Suprapubic skin (tissue), 4 donors: ENCODE data around the gene BRINP2.

Source experiments
- EP300 ChIP-seq: sonication (generic); formaldehyde crosslinking; IDR thresholded peaks from one replicate; pipeline ENCODE4 v1.6.1; 2017; ENCODE audit warnings: antibody characterized with exemption
- POLR2A ChIP-seq, 2 donors: fragments of 450-650 bp; IDR thresholded peaks; one replicate each; pipeline ENCODE4 v1.6.1; 2017; ENCODE audit warnings: antibody characterized with exemption in 2 of 2, mild to moderate bottlenecking in 2 of 2, moderate library complexity in 2 of 2
- POLR2AphosphoS5 ChIP-seq, 3 donors: sonication (generic); formaldehyde crosslinking; IDR thresholded peaks; one replicate each; pipeline ENCODE4 v1.6.1; 2017; ENCODE audit warnings: antibody characterized with exemption in 3 of 3
- TF ChIP-seq, protein P1 (sequence below), 2 donors: fragments of 200-600 bp in 1 of 2; fragments of 450-650 bp in 1 of 2; sonication (generic) in 1 of 2; IDR thresholded peaks; one replicate each; pipeline ENCODE4 v1.5.1; 2016 to 2019; ENCODE audit warnings: antibody characterized with exemption in 2 of 2, mild to moderate bottlenecking in 1 of 2, moderate library complexity in 1 of 2

DNA sequence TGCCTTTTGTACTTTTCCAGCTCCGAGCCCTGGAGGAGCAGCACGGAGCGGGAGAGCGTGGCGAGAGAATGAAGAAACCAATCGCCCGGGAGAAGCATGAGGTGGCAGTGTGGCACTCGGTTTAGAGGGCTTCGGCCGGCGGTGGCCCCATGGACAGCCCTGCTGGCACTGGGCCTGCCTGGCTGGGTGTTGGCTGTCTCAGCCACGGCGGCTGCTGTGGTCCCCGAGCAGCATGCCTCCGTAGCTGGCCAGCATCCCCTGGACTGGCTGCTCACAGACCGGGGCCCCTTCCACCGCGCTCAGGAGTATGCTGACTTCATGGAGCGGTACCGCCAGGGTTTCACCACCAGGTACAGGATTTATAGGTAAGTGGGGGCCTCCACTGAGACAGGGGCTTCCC is 59.0 kb downstream of the BRINP2 start:
- TF ChIP-seq POLR2A (IDR thresholded peaks at IDR 0.05) (no peak), POLR2AphosphoS5 (IDR thresholded peaks at IDR 0.05) (no peak), EP300 (no peak)
- TF ChIP-seq, protein P1, sequence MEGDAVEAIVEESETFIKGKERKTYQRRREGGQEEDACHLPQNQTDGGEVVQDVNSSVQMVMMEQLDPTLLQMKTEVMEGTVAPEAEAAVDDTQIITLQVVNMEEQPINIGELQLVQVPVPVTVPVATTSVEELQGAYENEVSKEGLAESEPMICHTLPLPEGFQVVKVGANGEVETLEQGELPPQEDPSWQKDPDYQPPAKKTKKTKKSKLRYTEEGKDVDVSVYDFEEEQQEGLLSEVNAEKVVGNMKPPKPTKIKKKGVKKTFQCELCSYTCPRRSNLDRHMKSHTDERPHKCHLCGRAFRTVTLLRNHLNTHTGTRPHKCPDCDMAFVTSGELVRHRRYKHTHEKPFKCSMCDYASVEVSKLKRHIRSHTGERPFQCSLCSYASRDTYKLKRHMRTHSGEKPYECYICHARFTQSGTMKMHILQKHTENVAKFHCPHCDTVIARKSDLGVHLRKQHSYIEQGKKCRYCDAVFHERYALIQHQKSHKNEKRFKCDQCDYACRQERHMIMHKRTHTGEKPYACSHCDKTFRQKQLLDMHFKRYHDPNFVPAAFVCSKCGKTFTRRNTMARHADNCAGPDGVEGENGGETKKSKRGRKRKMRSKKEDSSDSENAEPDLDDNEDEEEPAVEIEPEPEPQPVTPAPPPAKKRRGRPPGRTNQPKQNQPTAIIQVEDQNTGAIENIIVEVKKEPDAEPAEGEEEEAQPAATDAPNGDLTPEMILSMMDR (IDR thresholded peaks at IDR 0.05) = no peak
